GM12878 (cell line): ENCODE measurements around the gene ARMC8. TPM values are rescaled to one million over a fixed set of nuclear protein-coding genes. Genes with fewer than 3 reads are reported as not detected.

Source experiments
- ATAC-seq: fragments of 200-7000 bp; cut with Tn5 transposase; 3 replicates; pipeline ENCODE4 v1.9.1; 2020; ENCODE audit warnings: mild to moderate bottlenecking, moderate library complexity
- BruUV-seq: library from RNA; stranded (reverse); fragments of 400-500 nt; replicated peaks from 2 replicates; lab custom pipeline; 2021; lab: Mats Ljungman, UMichigan
- CTCF ChIA-PET: fragments of 300-600 bp; sonication (Branson Sonifier 250); formaldehyde crosslinking; extraction: SDS; loops from one replicate; lab custom pipeline; 2021; ENCODE audit warnings: inconsistent platforms; lab: Yijun Ruan, JAX
- POLR2A ChIA-PET: fragments of 350-600 bp; formaldehyde crosslinking; extraction: SDS; loops from one replicate; lab custom pipeline; 2021; ENCODE audit warnings: inconsistent platforms; lab: Charles Lee
- RAD21 ChIA-PET: fragments of 300-600 bp; sonication (Branson Sonifier 250); formaldehyde crosslinking; loops from one replicate; lab custom pipeline; 2023; ENCODE audit warnings: antibody characterized with exemption; ENCODE audit not compliant: unreplicated experiment; lab: Charles Lee
- SMC1A ChIA-PET: fragments of 300-600 bp; sonication (Branson Sonifier 250); formaldehyde crosslinking; loops from one replicate; lab custom pipeline; 2023; ENCODE audit not compliant: unreplicated experiment, uncharacterized antibody; lab: Charles Lee
- DNase-seq: peaks from one replicate; pipeline ENCODE4 v3.0.0-alpha.2; 2011; ENCODE audit warnings: low read depth, low spot score
- FAIRE-seq: peaks from 3 replicates; lab custom pipeline; 2011; peaks lifted over from hg19 to GRCh38; lab: Jason Lieb, UNC
- H2AFZ ChIP-seq: 2 replicates; pipeline ENCODE4 v1.6.0; 2011; ENCODE audit warnings: low read depth, low read length, control low read depth; ENCODE audit not compliant: control insufficient read depth
- H3K27ac ChIP-seq: 2 replicates; pipeline ENCODE4 v1.5.1; 2011; ENCODE audit warnings: control low read depth; ENCODE audit not compliant: control insufficient read depth, insufficient read depth
- H3K27me3 ChIP-seq, 2 experiments: replicated peaks in 1 of 2; 2 replicates each; pipeline versions ENCODE4 v1.6.0 to v1.6.1; 2011; ENCODE audit warnings: low read length in 1 of 2; ENCODE audit not compliant: control insufficient read depth in 2 of 2, insufficient read depth in 2 of 2
- H3K36me3 ChIP-seq, 2 experiments: 2 replicates each; pipeline ENCODE4 v1.5.1; 2011; ENCODE audit warnings: low read length in 1 of 2; ENCODE audit not compliant: control insufficient read depth in 2 of 2, insufficient read depth in 2 of 2
- H3K4me1 ChIP-seq: 2 replicates; pipeline ENCODE4 v1.6.1; 2011; ENCODE audit warnings: mild to moderate bottlenecking, low read length, moderate library complexity, mixed read lengths; ENCODE audit not compliant: control insufficient read depth, insufficient read depth
- H3K4me2 ChIP-seq: 2 replicates; pipeline ENCODE4 v1.6.0; 2011; ENCODE audit warnings: control low read depth; ENCODE audit not compliant: control insufficient read depth, insufficient read depth
- H3K4me3 ChIP-seq: fragments of 200-600 bp; sonication (generic); 2 replicates; pipeline ENCODE4 v1.5.1; 2016
- H3K79me2 ChIP-seq: 2 replicates; pipeline ENCODE4 v1.6.0; 2011; ENCODE audit warnings: low read length; ENCODE audit not compliant: control insufficient read depth, insufficient read depth
- H3K9ac ChIP-seq: 2 replicates; pipeline ENCODE4 v1.8.0; 2011; ENCODE audit warnings: low read length, control low read depth, mixed read lengths; ENCODE audit not compliant: control insufficient read depth, insufficient read depth
- H3K9me3 ChIP-seq: replicated peaks from 3 replicates; pipeline ENCODE4 v1.5.1; 2011; ENCODE audit warnings: mild to moderate bottlenecking, low read length; ENCODE audit not compliant: control insufficient read depth, insufficient read depth
- H4K20me1 ChIP-seq: 2 replicates; pipeline ENCODE4 v1.6.0; 2011; ENCODE audit not compliant: control insufficient read depth, insufficient read depth
- ATF2 ChIP-seq: IDR thresholded peaks from 2 replicates; pipeline ENCODE4 v1.6.1; 2012; ENCODE audit warnings: low read length, inconsistent platforms
- ATF7 ChIP-seq: fragments of 450-650 bp; IDR thresholded peaks from 2 replicates; pipeline ENCODE4 v1.6.1; 2016; ENCODE audit warnings: low read depth, mild to moderate bottlenecking
- EED ChIP-seq: sonication (generic); IDR thresholded peaks from 2 replicates; pipeline ENCODE4 v1.6.1; 2016; ENCODE audit warnings: antibody characterized with exemption, low read depth
- ETV6 ChIP-seq, 2 experiments: fragments of 450-650 bp in 1 of 2; IDR thresholded peaks in 1 of 2; conservative IDR thresholded peaks in 1 of 2; 2 replicates each; pipeline ENCODE4 v1.6.1; 2014; ENCODE audit warnings: antibody characterized with exemption in 1 of 2, borderline replicate concordance in 1 of 2, low read depth in 1 of 2, mild to moderate bottlenecking in 1 of 2, moderate library complexity in 1 of 2
- FOXM1 ChIP-seq: IDR thresholded peaks from 2 replicates; pipeline ENCODE4 v1.6.1; 2012; ENCODE audit warnings: low read depth, mild to moderate bottlenecking, inconsistent platforms, low read length, moderate library complexity
- IKZF2 ChIP-seq, 2 experiments: fragments of 450-650 bp; IDR thresholded peaks; 2 replicates each; pipeline ENCODE4 v1.6.1; 2017; ENCODE audit warnings: mild to moderate bottlenecking in 2 of 2, moderate library complexity in 2 of 2
- NFIC ChIP-seq: IDR thresholded peaks from 2 replicates; pipeline ENCODE4 v1.6.1; 2012; ENCODE audit warnings: low read depth, mild to moderate bottlenecking, inconsistent platforms, low read length, moderate library complexity
- NFYB ChIP-seq: IDR thresholded peaks from 2 replicates; pipeline ENCODE4 v1.6.1; 2011; ENCODE audit warnings: low read depth, mild to moderate bottlenecking, low read length, improper control_type of control experiment, moderate library complexity; ENCODE audit not compliant: insufficient read depth
- TCF7 ChIP-seq: IDR thresholded peaks from 2 replicates; pipeline ENCODE4 v1.6.1; 2014; ENCODE audit warnings: antibody characterized with exemption, borderline replicate concordance
- YBX1 ChIP-seq: fragments of 450-650 bp; IDR thresholded peaks from 2 replicates; pipeline ENCODE4 v1.6.1; 2016; ENCODE audit warnings: antibody characterized with exemption
- ZNF687 ChIP-seq: fragments of 450-650 bp; IDR thresholded peaks from 2 replicates; pipeline ENCODE4 v1.6.1; 2017; ENCODE audit warnings: mild to moderate bottlenecking, moderate library complexity
- WGBS: methylation state at CpG from one replicate; pipeline ENCODE4 v1.1.6; 2016; ENCODE audit warnings: low lambda C conversion rate; ENCODE audit not compliant: insufficient replicate concordance, insufficient coverage; ENCODE audit errors: missing lambda C conversion rate; 5-methylcytosine and 5-hydroxymethylcytosine counted together
- in situ Hi-C: fragments of 300-500 bp; cut with MboI; formaldehyde crosslinking; loops from 9 replicates; pipeline ENCODE4 v1.14.3; 2018; ENCODE audit warnings: mixed read lengths
- intact Hi-C: fragments of 100-400 bp; cut with micrococcal nuclease; formaldehyde crosslinking; loops from one replicate; pipeline ENCODE4 v1.14.2; 2022; ENCODE audit not compliant: unreplicated experiment
- polyA plus RNA-seq, 11 experiments: library from polyadenylated mRNA; depleted of rRNA in 4 of 11; unstranded in 6 of 11; stranded (reverse) in 5 of 11; fragments of >200 nt; fragmentation: Nextera tagmentation in 4 of 11; fragmentation: Illumina TruSeq in 1 of 11; extraction: Ambion mirVana in 4 of 11; extraction: Trizol in 1 of 11; gene quantifications; 1 replicate in 1 of 11; 2 replicates in 10 of 11; pipeline versions ENCODE4 v1.2.1 to v1.2.3, GENCODE V29; 2011 to 2016; ENCODE audit warnings: inconsistent platforms in 2 of 11, missing spikeins in 2 of 11, low read depth in 1 of 11
- total RNA-seq, 4 experiments: library from RNA; depleted of rRNA in 3 of 4; stranded (reverse); fragments of >200 nt in 3 of 4; fragmentation: Illumina TruSeq in 1 of 4; extraction: Trizol in 1 of 4; gene quantifications; 2 replicates each; pipeline versions ENCODE4 v1.2.1 to v1.2.3, GENCODE V29; 2013 to 2021

ARMC8 gene
- total and polyA plus RNA-seq, 10 of the 15 experiments (the other 5 are each of a cell fraction or from before 2014, with no cell fraction given): 29.8 to 93.4 (median 45.3) TPM

- SMC1A ChIA-PET: interaction anchor here (0.6 to 1.7 kb wide), 11 partner anchors 10 to 657 kb away, joined by 3 to 6 read pairs (median 4); no protein-coding TSS in a partner anchor
- in situ Hi-C loops (no loop called here), intact Hi-C loops (loop anchor here (5.0 kb wide), 1 partner anchor 89 kb away; no protein-coding TSS in a partner anchor)
- Histone ChIP-seq H3K4me1 (peaks cover 11% of the 10 kb centered on the region), H3K9me3 (no peaks in the 10 kb centered on the region), H3K4me3 (no peak overlapping the region), H3K9ac (no peak overlapping the region), H2AFZ (no peak overlapping the region), H3K4me2 (no peak overlapping the region), H3K27me3 (no peaks in the 10 kb centered on the region), H3K36me3 (peaks cover 0 to 2% of the 10 kb centered on the region in 2 experiments; a peak in 1 of 4 replicates), H4K20me1 (no peaks in the 10 kb centered on the region), H3K79me2 (no peaks in the 10 kb centered on the region), H3K27ac (peak overlapping the region; percentile 31; the same call in 1 of the 2 replicates)
- FAIRE-seq: no peak
- CTCF ChIA-PET: interaction anchor here (0.8 to 1.8 kb wide), 6 partner anchors 9 to 202 kb away, joined by 3 to 4 read pairs (median 4); no protein-coding TSS in a partner anchor
- POLR2A ChIA-PET: interaction anchor here (0.6 to 0.7 kb wide), 2 partner anchors 43 to 151 kb away, joined by 4 to 5 read pairs; no protein-coding TSS in a partner anchor
- BruUV-seq: no TSS peak
- ATAC-seq: peak; percentile 81
- RAD21 ChIA-PET: interaction anchor here (0.6 to 0.9 kb wide), 2 partner anchors 225 to 652 kb away, joined by 3 read pairs; no protein-coding TSS in a partner anchor
- 28% methylated on average over 2 of the region's 2 CpGs for WGBS
- DNase-seq: peak; percentile 24
- TF ChIP-seq ZNF687 (no peak), ATF7 (peak; percentile 60; the same call in 1 of the 2 replicates), IKZF2 (IDR thresholded peaks at IDR 0.05) (peak; percentile 75 to 78), NFYB (no peak), TCF7 (peak; percentile 58; the same call in 1 of the 2 replicates), FOXM1 (0 out of 2 replicates have a peak, but pooled peaks have one; percentile 35), YBX1 (no peak), NFIC (peak; percentile 66; the same call in 1 of the 2 replicates), ETV6 (conservative IDR thresholded peaks at IDR 0.05 in 1 of 2, IDR thresholded peaks at IDR 0.05 in 1 of 2; ENCODE audit: borderline replicate concordance in 1 of 2, low read depth in 1 of 2) (peak in 1 of 2 experiments; percentile 79; a peak in 2 of 4 replicates), EED (peak; percentile 45; the same call in 1 of the 2 replicates), ATF2 (peak; percentile 66)
These were observed 84.2 kb downstream of the ARMC8 start for GRCh38 chr3:138271189-138271794.
